Mucosa of gallbladder (tissue), 1 donor: ENCODE data around the gene CES5A. TPM values are rescaled to one million over a fixed set of nuclear protein-coding genes. Genes with fewer than 3 reads are reported as not detected.
"Not testable (repeated sequence)": the region's sequence is repeated elsewhere in the genome, so short reads cannot be mapped to it uniquely, and the experiment has no call there.

ENCODE experiments used
- DNase-seq: peaks from one replicate; pipeline ENCODE4 v3.0.0-alpha.2; 2020; ENCODE audit warnings: low spot score
- total RNA-seq: library from RNA; stranded (reverse); gene quantifications from one replicate; pipeline ENCODE4 v1.2.1, GENCODE V29; 2021
- donor health status: DM: no; HTN: no; CAD: no.

CES5A gene
- total RNA-seq, 1 donor from 2014 or later: 2.2 TPM

GRCh38 chr16:55829232-55829631 lies 45.9 kb downstream of the CES5A start:
- DNase-seq: not testable (repeated sequence)

GRCh38 chr16:55828680-55829079 lies 46.5 kb downstream of the CES5A start:
- DNase-seq: no peak

- no peak for DNase-seq
Measured at GRCh38 chr16:55825115-55825728, 50.0 kb downstream of the CES5A start.

GRCh38 chr16:55824473-55825000 lies 50.6 kb downstream of the CES5A start:
- no peak for DNase-seq

GRCh38 chr16:55822280-55822810 lies 52.8 kb downstream of the CES5A start:
- no peak for DNase-seq

GRCh38 chr16:55821210-55821609 lies 54.0 kb downstream of the CES5A start:
- no peak for DNase-seq

- no peak for DNase-seq
Measured at GRCh38 chr16:55820615-55821014, 54.6 kb downstream of the CES5A start.

GRCh38 chr16:55817236-55817912 lies 57.8 kb downstream of the CES5A start:
- no peak for DNase-seq

GRCh38 chr16:55816222-55816621 lies 59.0 kb downstream of the CES5A start:
- DNase-seq: not testable (repeated sequence)

GRCh38 chr16:55815320-55815719 lies 59.9 kb downstream of the CES5A start:
- peak; percentile 58 for DNase-seq

GRCh38 chr16:55814174-55814573 lies 61.0 kb downstream of the CES5A start:
- DNase-seq: not testable (repeated sequence)

GRCh38 chr16:55813730-55814129 lies 61.4 kb downstream of the CES5A start:
- peak; percentile 69 for DNase-seq

GRCh38 chr16:55812951-55813350 lies 62.2 kb downstream of the CES5A start:
- no peak for DNase-seq

- peak; percentile 9 for DNase-seq
Measured at GRCh38 chr16:55811811-55812210, 63.4 kb downstream of the CES5A start.

- peak; percentile 8 for DNase-seq
Measured at GRCh38 chr16:55810451-55810961, 64.7 kb downstream of the CES5A start.

- DNase-seq: no peak
Measured at GRCh38 chr16:55809851-55810250, 65.3 kb downstream of the CES5A start.

GRCh38 chr16:55809386-55809785 lies 65.8 kb downstream of the CES5A start:
- DNase-seq: no peak

- not testable (repeated sequence) for DNase-seq
Measured at GRCh38 chr16:55808286-55808685, 66.9 kb downstream of the CES5A start.

GRCh38 chr16:55805104-55805503 lies 70.1 kb downstream of the CES5A start:
- DNase-seq: not testable (repeated sequence)

GRCh38 chr16:55803681-55804080 lies 71.5 kb downstream of the CES5A start:
- not testable (repeated sequence) for DNase-seq
